H1 (cell line): ENCODE data around the gene MRGPRE. TPM values are rescaled to one million over a fixed set of nuclear protein-coding genes. Genes with fewer than 3 reads are reported as not detected.

Experiments
- CHD7 ChIP-seq: fragments of 300-600 bp; sonication (generic); IDR thresholded peaks from 2 replicates; pipeline ENCODE4 v1.7.1; 2012; ENCODE audit warnings: low read length, moderate library complexity, mild to moderate bottlenecking, inconsistent platforms; ENCODE audit not compliant: insufficient replicate concordance
- JUN ChIP-seq: IDR thresholded peaks from 2 replicates; pipeline ENCODE4 v1.6.1; 2011; ENCODE audit warnings: low read depth, mild to moderate bottlenecking, improper control_type of control experiment, low read length
- polyA plus RNA-seq, 7 experiments: library from polyadenylated mRNA; depleted of rRNA in 3 of 7; stranded (reverse) in 5 of 7; unstranded in 2 of 7; fragments of >200 nt in 5 of 7; fragments of 200-250 nt in 2 of 7; gene quantifications; 1 replicate in 5 of 7; 2 replicates in 1 of 7; 4 replicates in 1 of 7; pipeline versions ENCODE4 v1.2.1 to v1.2.3, GENCODE V29; 2011 to 2013; ENCODE audit warnings: missing spikeins in 2 of 7, mixed read lengths in 2 of 7
- total RNA-seq: library from RNA; stranded (reverse); fragmentation: NEBNext Ultra II Directional; extraction: Animal tissue kit (Norgen Biotek cat#: 25700); gene quantifications from 2 replicates; pipeline ENCODE4 v1.2.1, GENCODE V29; 2021

The MRGPRE gene
- total and polyA plus RNA-seq, 2 of the 8 experiments (the other 6 are each of a cell fraction or from before 2014, with no cell fraction given): not detected

- no peak for TF ChIP-seq CHD7
- no peak for TF ChIP-seq JUN
Observed at GRCh38 chr11:3206922-3207204, 25.4 kb downstream of the MRGPRE start (continued).
